ENCODE data around the gene BCL2. TPM values are rescaled to one million over a fixed set of nuclear protein-coding genes. Genes with fewer than 3 reads are reported as not detected.

Gene BCL2
- total and polyA plus RNA-seq, 9 of the 15 experiments (the other 6 are each of a cell fraction or from before 2014, with no cell fraction given) = 0.10 to 1.1 (median 0.65) TPM

GRCh38 chr18:63195326-63196159 is 124.0 kb downstream of the BCL2 start:
- Histone ChIP-seq H3K9me3 (replicated peaks; ENCODE audit: control insufficient read depth, insufficient read depth, low read depth, low read length) (no peaks in the 10 kb centered on the region; the same call in 1 of the 2 replicates), H3K79me2 (ENCODE audit: control insufficient read depth, insufficient read depth, low read length) (no peaks in the 10 kb centered on the region), H3K4me2 (ENCODE audit: insufficient read depth, low read length) (no peak overlapping the region), H3K27me3 (ENCODE audit: control insufficient read depth in 2 of 2, insufficient read depth in 2 of 2, low read length in 2 of 2) (peaks cover 0 to 4% of the 10 kb centered on the region in 2 experiments; a peak in 1 of 5 replicates), H2AFZ (ENCODE audit: low read depth, low read length) (no peak overlapping the region), H3K9me1 (ENCODE audit: control insufficient read depth, insufficient read depth, low read length) (no peaks in the 10 kb centered on the region), H3K4me3 (no peak overlapping the region), H3K4me1 (replicated peaks in 1 of 2; ENCODE audit: control insufficient read depth in 2 of 2, insufficient read depth in 2 of 2, low read length in 2 of 2) (peaks cover 0 to 6% of the 10 kb centered on the region in 2 experiments; a peak in 2 of 5 replicates), H3K9ac (ENCODE audit: insufficient read depth in 1 of 2, low read depth in 2 of 2, low read length in 2 of 2) (no peak overlapping the region), H4K20me1 (replicated peaks; ENCODE audit: control insufficient read depth, insufficient read depth, low read length) (no peaks in the 10 kb centered on the region), H3K27ac (ENCODE audit: extremely low read depth, low read depth, low read length) (no peak overlapping the region), H3K36me3 (ENCODE audit: control insufficient read depth, insufficient read depth, low read length) (no peaks in the 10 kb centered on the region)
- 23% methylated on average over 4 of the region's 4 CpGs for WGBS (ENCODE audit: insufficient coverage, low coverage, missing lambda C conversion rate)
- ChIA-PET POLR2A (no interaction called here), CTCF (ENCODE audit: low intra/inter-chr PET ratio) (no interaction called here)
- no peak for ATAC-seq
- BruUV-seq (replicated peaks) = no TSS peak
- no peak for TF ChIP-seq ZNF354B (CRISPR knock-in tag; IDR thresholded peaks at IDR 0.05)
- no peak for TF ChIP-seq ARID1B (IDR thresholded peaks at IDR 0.05)
- TF ChIP-seq ZNF431 (CRISPR knock-in tag; IDR thresholded peaks at IDR 0.05) = no peak
- no peak for TF ChIP-seq CTBP1 (IDR thresholded peaks at IDR 0.05; ENCODE audit: borderline replicate concordance)
- TF ChIP-seq MAFG (tag; conservative IDR thresholded peaks at IDR 0.05) = no peak
- no peak for TF ChIP-seq CHAMP1 (IDR thresholded peaks at IDR 0.05)
- TF ChIP-seq ZNF347 (CRISPR knock-in tag; IDR thresholded peaks at IDR 0.05; ENCODE audit: low read depth) = no peak
- TF ChIP-seq PKNOX1 (IDR thresholded peaks at IDR 0.05) = no peak
- TF ChIP-seq MCM3 (IDR thresholded peaks at IDR 0.05) = no peak
- TF ChIP-seq, protein P1, sequence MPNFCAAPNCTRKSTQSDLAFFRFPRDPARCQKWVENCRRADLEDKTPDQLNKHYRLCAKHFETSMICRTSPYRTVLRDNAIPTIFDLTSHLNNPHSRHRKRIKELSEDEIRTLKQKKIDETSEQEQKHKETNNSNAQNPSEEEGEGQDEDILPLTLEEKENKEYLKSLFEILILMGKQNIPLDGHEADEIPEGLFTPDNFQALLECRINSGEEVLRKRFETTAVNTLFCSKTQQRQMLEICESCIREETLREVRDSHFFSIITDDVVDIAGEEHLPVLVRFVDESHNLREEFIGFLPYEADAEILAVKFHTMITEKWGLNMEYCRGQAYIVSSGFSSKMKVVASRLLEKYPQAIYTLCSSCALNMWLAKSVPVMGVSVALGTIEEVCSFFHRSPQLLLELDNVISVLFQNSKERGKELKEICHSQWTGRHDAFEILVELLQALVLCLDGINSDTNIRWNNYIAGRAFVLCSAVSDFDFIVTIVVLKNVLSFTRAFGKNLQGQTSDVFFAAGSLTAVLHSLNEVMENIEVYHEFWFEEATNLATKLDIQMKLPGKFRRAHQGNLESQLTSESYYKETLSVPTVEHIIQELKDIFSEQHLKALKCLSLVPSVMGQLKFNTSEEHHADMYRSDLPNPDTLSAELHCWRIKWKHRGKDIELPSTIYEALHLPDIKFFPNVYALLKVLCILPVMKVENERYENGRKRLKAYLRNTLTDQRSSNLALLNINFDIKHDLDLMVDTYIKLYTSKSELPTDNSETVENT (CRISPR knock-in tag; IDR thresholded peaks at IDR 0.05) = no peak
- no peak for TF ChIP-seq ZNF668 (CRISPR knock-in tag; IDR thresholded peaks at IDR 0.05)
- TF ChIP-seq POLR2B (IDR thresholded peaks at IDR 0.05; ENCODE audit: low read depth, partially characterized antibody) = no peak
- no peak for DNase-seq (ENCODE audit: extremely low read depth in 1 of 4, low spot score in 3 of 4)
- intact Hi-C loops (cut with micrococcal nuclease) (no loop called here), in situ Hi-C loops (cut with MboI) (no loop called here)
- no peak for FAIRE-seq

Measured in K562 (cell line).